ENCODE measurements around the gene DNAJA3. TPM values are rescaled to one million over a fixed set of nuclear protein-coding genes. Genes with fewer than 3 reads are reported as not detected.

The DNAJA3 gene
- total RNA-seq, 2 donors from 2014 or later = 26.4 to 29.1 TPM

GRCh38 chr16:4381935-4382794 lies 43.5 kb upstream of the DNAJA3 start:
- 95 to 100% methylated on average over 4 to 42 of the region's 55 CpGs for WGBS, 2 donors
- TF ChIP-seq POLR2A (IDR thresholded peaks at IDR 0.05) (no peak), CTCF (IDR thresholded peaks at IDR 0.05) (no peak)
- Histone ChIP-seq H3K36me3 (replicated peaks in 1 of 2; ENCODE audit: insufficient read depth in 1 of 2, low read depth in 2 of 2) (peaks cover 0 to 8% of the 10 kb centered on the region in 2 donors), H3K27ac (no peak overlapping the region), H3K4me1 (peaks cover 17% of the 10 kb centered on the region), H3K4me3 (no peak overlapping the region), H3K9me3 (no peaks in the 10 kb centered on the region), H3K27me3 (no peaks in the 10 kb centered on the region)
- no peak for ATAC-seq
- intact Hi-C loops (cut with DNase I) = no loop called here
- DNase-seq = peak in 1 of 4 donors; percentile 6

GRCh38 chr16:4382795-4383357 lies 42.8 kb upstream of the DNAJA3 start:
- Histone ChIP-seq H3K36me3 (replicated peaks in 1 of 2; ENCODE audit: insufficient read depth in 1 of 2, low read depth in 2 of 2) (peaks cover 0 to 8% of the 10 kb centered on the region in 2 donors), H3K4me1 (peaks cover 11% of the 10 kb centered on the region), H3K9me3 (no peaks in the 10 kb centered on the region), H3K27ac (no peak overlapping the region), H3K27me3 (no peaks in the 10 kb centered on the region), H3K4me3 (no peak overlapping the region)
- TF ChIP-seq CTCF (IDR thresholded peaks at IDR 0.05) = no peak
- no peak for TF ChIP-seq POLR2A (IDR thresholded peaks at IDR 0.05)
- intact Hi-C loops (cut with DNase I) = no loop called here
- 91 to 94% methylated on average over 10 to 21 of the region's 21 CpGs for WGBS, 2 donors
- DNase-seq (peak in 1 of 4 donors; percentile 11), ATAC-seq (no peak)

GRCh38 chr16:4383591-4384444 lies 41.9 kb upstream of the DNAJA3 start:
- Histone ChIP-seq H3K27me3 (no peaks in the 10 kb centered on the region), H3K4me1 (peaks cover 2% of the 10 kb centered on the region), H3K9me3 (no peaks in the 10 kb centered on the region), H3K36me3 (replicated peaks in 1 of 2; ENCODE audit: insufficient read depth in 1 of 2, low read depth in 2 of 2) (peaks cover 0 to 8% of the 10 kb centered on the region in 2 donors), H3K4me3 (no peak overlapping the region), H3K27ac (no peak overlapping the region)
- TF ChIP-seq CTCF (IDR thresholded peaks at IDR 0.05) = no peak
- TF ChIP-seq POLR2A (IDR thresholded peaks at IDR 0.05) = no peak
- ATAC-seq (no peak), DNase-seq (peak in 1 of 4 donors; percentile 12)
- 86 to 93% methylated on average over 3 to 10 of the region's 12 CpGs for WGBS, 2 donors
- intact Hi-C loops (cut with DNase I) = no loop called here

GRCh38 chr16:4384509-4384942 lies 41.1 kb upstream of the DNAJA3 start:
- H3K27me3 ChIP-seq = no peaks in the 10 kb centered on the region
- H3K36me3 ChIP-seq (replicated peaks in 1 of 2; ENCODE audit: insufficient read depth in 1 of 2, low read depth in 2 of 2) = peaks cover 0 to 8% of the 10 kb centered on the region in 2 donors
- H3K27ac ChIP-seq = no peak overlapping the region
- DNase-seq (peak in 1 of 4 donors; percentile 17), ATAC-seq (no peak)
- WGBS, 2 donors = 79 to 85% methylated on average over 5 to 15 of the region's 20 CpGs
- H3K4me1 ChIP-seq = no peaks in the 10 kb centered on the region
- no peaks in the 10 kb centered on the region for H3K9me3 ChIP-seq
- TF ChIP-seq CTCF (IDR thresholded peaks at IDR 0.05) (no peak), POLR2A (IDR thresholded peaks at IDR 0.05) (no peak)
- no peak overlapping the region for H3K4me3 ChIP-seq
- intact Hi-C loops (cut with DNase I) = no loop called here

All from body of pancreas (tissue), 4 donors.